GM10266 (cell line): ENCODE measurements around the gene TRIM42.

ENCODE experiments used
- DNase-seq: peaks from one replicate; pipeline ENCODE4 v3.0.0; 2012; ENCODE audit errors: extremely low spot score
- CTCF ChIP-seq: IDR thresholded peaks from 2 replicates; pipeline ENCODE4 v1.5.1; 2012; ENCODE audit warnings: mild to moderate bottlenecking, low read depth; ENCODE audit not compliant: control insufficient read depth, insufficient read depth; ENCODE audit errors: missing control alignments

The TRIM42 gene

DNA sequence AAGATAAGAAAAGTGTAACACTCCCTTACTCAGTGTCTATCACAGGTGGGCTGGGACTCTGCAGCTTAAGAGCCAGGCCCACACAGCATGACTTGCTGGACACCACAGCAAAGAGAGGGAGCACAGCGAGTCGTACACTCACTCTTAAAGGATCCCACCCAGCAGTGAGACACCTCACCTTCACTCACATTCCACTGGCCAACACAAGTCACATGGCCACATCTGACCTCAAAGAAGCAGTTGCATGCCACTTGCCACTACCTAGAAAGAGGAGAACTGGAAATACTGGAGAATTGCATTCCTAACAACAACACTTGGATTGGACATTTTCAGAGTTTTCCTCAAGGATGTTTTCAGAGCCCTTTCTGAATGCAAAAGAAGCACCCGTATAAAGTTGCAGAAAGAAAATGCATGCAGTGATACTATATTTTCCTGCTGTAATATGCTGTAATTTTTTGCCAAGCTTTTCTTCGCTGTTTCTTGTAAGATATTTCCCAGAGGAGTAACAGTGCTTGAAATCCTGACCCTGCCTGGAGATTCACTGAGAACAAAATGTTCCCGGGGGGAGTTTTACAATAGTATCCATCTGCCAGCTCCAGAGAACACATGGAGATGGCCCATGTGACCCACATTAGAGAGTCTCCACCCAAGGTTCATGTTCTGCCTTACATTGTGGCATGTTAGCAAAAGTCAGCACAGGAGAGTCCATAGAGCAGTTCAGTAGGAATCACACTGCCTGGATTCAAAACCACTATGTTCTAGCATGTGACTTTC, 42.2 kb downstream of the TRIM42 start:
- DNase-seq, result no peak
- no peak for TF ChIP-seq CTCF

DNA sequence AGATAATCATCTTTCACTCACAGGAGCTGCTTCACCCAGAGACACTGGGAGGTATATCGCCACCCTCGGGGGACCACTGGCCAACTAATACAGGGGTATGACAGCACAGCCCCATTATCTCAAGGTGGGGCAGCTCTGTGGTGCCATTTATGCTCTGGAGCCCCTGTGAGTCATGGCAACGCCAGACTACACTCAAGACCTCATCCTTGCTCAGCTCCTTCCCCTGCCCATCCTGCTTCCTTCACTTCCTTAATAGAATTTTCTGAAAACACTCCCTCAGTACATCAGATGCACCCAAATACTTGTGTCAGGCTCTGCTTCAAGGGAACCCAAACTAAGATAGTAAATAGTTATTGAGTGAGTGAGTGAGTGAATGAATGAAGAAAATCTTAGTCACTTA, 45.7 kb downstream of the TRIM42 start:
- DNase-seq, result no peak
- TF ChIP-seq CTCF, result no peak

DNA sequence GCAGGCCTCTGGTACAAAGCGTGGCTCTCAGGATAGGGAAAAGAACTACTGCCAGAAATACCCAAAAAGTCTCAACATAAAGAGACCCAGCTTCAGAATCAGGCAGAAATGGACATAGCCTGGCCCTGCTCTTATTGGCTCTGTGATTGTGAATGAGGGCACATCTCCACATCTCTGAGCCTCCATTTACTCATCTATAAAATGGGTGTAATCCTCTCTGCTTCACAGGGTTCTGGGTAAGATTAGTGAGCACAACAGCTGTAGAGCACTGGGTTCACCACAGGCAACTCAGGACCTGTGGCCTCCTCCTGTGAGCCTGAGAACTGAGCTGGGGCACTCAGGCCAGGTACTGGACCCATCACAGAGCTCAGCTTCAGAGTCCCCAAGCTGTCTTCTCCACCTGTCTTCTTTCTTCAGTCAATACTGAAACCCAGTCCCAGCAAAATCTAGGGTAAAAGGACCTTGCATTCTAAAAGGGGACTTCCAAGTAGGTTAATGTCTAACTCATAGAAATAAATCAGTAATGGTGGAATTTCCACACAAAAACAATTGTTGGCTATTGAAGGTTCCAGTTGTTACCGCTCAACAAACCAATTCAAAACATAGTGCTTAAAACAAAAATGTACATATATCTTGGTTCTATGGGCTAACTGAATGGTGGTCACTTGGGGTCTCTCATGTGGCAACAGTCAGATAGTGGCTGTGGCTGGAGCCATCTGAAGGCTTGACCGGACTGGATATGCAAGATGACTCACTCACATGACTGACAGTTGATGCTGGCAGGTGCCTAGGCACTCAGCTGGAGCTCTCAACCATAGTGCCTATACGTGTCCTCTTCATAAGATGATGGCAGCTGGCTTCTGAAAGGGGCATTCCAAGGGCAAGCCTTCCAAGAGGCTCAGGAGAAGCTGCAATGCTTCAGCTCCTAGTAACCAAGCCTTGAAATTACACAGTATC, 47.3 kb downstream of the TRIM42 start:
- no peak for TF ChIP-seq CTCF
- no peak for DNase-seq

GRCh38 chr3:140726066-140726465, 48.2 kb downstream of the TRIM42 start:
- DNase-seq, result no peak
- TF ChIP-seq CTCF, result no peak

DNA sequence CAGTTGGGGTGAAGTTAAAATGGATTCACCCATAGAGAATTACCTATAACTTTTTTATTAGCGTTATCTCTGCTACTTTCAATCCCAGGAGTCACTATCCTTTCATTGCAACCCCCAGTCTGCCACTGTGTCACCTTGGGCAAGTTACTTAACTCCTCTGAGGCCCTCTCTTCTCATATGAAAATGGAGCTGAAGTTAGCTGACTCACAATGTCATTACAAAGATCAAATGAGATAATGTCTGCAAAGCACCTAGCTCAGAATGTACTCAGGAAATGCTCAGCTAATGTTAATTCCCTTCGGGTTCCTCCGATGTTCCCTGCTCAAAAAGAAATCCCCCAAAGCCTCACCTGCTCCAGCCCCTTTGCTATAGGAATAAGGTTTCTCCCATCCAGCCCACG, 50.0 kb downstream of the TRIM42 start:
- DNase-seq, result no peak
- TF ChIP-seq CTCF, result no peak

GRCh38 chr3:140731440-140732119, 53.7 kb downstream of the TRIM42 start:
- no peak for DNase-seq
- no peak for TF ChIP-seq CTCF
